COLO668 (cell line): Measurements from ENCODE around the gene SLC38A11.

Experiments used
- DNase-seq: peaks from one replicate; lab custom pipeline; 2025; ENCODE audit not compliant: unreplicated experiment; lab: John Stamatoyannopoulos, UW

The SLC38A11 gene

DNA sequence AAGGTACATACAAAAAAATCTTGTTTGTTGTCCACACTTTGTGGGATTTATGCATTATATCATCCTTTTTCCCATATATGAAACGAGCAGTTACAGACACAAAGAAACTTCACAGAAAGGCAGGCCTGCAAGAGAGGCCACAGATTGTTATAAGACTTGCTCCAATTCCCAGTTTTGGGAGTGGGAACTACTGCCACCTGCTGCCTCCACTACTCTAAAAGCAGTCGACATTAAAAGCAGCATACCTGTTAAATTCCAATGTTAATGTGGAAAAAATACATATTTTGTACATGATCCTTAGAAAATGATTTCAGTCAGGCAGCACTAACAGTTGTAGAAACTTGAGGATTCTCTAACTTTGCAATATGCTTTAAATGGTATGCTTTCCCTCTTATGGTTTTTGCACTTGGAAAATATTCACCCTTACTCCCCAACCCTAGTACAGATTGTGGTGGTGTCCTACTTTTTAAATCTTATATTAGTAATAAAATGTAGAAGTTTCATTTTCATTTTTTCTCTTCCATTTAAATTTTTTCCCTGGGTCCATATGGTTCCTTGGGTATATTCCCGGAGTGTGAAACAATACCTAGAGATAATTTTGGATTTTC, 37.9 kb downstream of the SLC38A11 start:
- DNase-seq: peak; percentile 23

DNA sequence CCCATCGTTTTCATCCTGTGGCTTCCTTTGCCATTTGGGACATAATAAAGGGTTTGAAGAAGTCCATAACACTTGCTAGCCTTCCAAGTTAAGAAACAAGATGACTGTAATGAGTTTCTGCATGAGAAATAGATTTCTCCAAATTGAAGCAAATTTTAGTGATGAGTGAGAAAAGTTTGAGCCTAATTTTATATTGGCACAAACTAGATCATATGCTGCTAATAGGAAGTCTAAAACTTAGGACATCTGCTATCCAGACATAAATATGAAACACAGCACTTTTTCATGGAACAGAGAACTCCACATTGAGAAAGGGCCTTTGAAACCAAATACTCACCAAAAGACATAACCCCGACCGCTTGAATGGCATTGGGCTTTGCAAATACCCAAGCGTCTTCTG, 39.8 kb downstream of the SLC38A11 start:
- no peak for DNase-seq

DNA sequence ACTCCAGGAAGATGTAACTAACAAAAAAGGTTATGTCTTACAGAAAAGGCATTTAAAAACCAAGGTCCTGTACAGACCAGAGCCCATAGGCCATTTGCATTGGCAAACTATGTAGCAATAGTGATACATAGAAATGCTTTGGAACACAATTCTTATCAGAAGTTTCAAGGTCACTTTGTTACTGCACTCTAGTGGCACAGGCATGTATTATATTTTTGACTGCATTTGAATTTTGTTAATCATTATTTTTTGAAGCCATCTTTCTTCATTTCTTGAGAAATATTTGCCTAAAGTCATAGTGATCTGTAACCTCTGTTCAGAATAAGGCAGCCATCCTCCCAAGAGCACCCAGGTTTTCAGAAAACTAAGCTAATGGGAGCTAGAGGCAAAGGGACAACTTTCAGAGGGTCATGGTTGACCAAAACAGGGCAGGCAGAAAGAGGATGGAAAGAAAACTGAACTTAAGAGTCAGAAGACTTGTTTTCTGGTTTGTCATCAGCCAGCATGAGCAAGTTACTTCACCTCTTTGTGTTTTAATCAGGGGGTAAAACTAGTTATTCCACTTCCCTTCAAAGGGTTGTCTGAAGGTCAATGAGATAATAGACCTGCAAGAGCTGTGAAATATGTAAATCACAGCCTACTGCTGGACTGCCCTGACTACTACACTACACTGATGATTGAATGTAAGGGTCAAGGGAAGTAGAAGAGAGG, 41.5 kb downstream of the SLC38A11 start:
- no peak for DNase-seq

- no peak for DNase-seq
Observed at GRCh38 chr2:164913011-164913410, 42.3 kb downstream of the SLC38A11 start.

DNA sequence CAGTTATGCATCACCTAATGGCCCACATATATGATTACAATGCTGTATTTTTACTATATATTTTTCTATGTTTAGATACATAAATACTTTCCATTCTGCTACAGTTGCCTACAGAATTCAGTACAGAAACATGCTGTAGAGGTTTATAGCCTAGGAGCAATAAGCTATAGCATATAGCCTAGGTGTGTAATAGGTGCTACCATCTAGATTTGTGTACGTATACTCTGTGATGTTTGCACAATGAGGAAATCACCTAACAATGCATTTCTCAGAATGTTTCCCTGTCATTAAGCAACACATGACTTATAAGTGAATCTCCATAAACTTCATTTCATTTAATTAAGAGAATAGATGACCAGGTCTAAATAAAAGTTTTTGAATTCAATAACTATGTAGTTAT, 43.5 kb downstream of the SLC38A11 start:
- DNase-seq: no peak

DNA sequence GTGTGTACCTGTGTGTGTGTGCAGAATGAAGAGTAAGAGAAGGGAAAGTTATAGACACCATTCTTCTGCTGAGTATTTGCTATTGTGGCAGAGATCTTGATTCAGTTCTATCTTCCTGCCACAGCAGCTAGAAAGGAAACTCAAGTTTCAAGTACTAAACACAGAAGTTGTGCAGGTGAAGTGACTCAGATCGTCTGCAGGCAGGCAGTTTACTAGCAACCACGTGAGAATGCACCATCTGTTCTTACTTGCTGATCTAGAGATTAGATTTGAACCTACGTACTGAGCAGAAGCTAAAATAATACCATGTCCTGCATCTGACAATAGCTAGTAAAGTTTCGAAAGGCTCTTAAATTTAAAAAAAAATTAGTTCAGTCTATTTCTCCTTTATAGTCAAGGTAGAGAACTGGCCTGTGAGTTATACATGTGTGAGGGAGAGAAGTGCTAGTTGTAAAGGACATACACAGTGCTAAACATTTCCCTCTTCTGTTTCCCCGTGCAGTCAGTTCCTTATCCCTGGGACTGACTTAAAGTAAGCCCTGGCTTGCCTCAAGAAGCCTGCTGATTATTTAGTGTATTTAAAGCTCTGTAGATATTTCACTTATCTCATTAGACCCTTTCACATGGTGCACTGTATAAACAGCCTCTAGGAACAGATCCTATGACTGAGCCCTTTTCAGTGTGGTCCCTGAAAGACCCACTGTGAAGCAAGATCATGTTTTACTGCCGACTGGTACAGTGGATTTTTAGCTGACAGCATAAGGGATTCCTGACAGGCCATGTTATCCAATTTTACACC, 45.0 kb downstream of the SLC38A11 start:
- no peak for DNase-seq

- no peak for DNase-seq
Observed at GRCh38 chr2:164906947-164907346, 48.4 kb downstream of the SLC38A11 start.

DNA sequence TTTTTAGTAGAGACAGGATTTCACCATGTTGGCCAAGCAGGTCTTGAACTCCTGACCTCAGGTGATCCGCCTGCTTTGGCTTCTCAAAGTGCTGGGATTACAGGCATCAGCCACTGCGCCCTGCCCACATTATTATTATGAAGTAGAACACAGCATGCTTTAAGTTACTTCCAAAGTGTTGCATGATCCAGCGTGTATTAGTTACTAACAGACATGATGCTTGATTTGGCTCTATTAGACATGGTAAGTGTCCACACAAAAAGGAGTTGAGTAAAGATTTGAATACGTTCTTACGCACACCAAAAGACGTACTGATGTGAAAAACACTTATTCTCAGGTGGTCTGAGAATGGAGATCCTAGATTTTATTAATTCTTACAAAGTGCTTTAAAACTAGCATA, 50.0 kb downstream of the SLC38A11 start:
- no peak for DNase-seq

GRCh38 chr2:164903951-164904350, 51.4 kb downstream of the SLC38A11 start:
- DNase-seq: no peak

- no peak for DNase-seq
Observed at GRCh38 chr2:164903204-164903603, 52.1 kb downstream of the SLC38A11 start.

GRCh38 chr2:164899121-164899520, 56.2 kb downstream of the SLC38A11 start:
- DNase-seq: no peak

GRCh38 chr2:164898475-164898874, 56.9 kb downstream of the SLC38A11 start:
- DNase-seq: no peak

DNA sequence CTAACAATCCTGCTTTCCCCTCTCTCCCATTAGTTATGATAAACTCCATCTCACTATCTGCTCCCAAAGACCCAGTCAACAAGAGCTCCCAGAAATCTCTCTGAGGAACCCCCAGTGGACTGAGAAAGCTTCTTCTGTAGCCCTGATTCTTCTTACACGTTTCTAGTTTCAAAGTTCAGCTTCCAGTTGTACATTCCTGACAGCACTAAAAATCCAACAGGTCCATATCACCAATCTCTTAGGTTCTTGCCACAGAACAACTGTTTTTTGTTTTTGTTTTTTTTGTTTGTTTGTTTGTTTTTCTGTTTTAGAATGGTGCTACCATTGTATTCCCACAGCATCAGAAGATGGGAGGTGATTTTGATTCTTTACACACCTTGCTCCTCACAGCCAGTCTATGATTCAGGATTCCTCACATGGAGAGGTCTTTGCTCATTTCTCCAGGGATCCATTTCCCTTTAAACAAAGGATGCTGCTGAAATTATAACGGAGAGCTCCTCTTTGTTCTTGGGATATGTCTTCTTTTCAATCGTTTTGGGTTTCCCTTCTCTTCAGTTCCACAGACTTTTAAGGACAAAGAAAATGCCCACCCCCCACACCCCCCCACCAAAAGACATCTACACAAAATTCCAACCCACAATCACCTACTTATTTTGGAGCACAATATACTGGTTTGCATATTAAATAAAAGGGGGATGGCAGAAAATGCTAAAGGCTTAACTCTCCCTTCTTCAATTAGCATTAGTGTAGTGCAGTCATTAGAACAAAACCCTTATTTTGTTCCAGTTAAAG, 57.7 kb downstream of the SLC38A11 start:
- DNase-seq: no peak

DNA sequence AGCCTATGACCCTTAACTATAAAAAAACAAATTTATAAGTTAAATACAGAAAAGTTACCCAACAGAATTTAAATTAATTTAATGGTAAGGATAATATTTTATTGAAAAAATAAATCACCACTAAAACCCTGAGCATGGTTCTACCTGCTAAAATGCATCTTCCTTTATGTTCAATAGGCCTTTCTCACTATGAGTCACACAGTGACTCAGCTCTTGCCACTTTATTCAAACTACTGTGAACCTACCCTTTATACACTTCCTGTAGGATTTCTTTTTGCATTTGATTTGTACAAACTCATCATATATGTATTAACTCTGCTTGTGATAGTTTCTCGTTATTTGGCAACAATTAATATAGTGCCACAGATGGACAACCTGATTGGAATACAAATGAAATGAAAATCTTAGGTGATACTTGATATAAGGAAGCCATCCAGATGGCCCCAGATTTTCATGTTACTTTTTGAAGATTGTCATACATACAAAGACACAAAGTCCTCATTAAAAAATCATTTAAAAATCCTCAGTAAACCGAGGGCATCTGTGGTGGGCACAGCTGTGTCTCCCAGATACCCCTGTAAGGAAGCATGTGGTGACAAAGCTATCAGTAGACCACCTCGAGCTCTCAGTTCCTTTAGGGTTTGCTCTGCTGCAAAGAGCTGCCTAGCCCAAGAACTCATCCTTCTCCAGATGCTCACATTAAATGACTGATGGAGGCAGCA, 58.5 kb downstream of the SLC38A11 start:
- no peak for DNase-seq

DNA sequence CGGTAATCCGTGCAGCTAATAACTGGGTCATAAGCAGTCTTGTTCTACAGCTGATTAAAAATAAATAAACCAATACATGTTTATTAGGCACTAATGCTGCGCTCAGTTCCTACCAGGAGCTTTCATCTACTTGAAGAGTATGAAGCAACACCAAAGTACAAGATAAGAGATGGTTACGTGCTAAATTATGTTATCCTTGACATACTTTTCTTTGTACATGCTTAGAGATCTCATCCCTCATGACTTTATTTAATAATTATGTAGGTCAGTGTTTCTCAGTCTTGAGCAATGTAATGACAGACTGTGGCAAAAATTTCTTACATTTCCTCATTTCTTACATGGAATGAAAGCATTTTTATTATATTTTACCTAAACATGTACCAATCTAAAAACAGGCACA, 59.1 kb downstream of the SLC38A11 start:
- no peak for DNase-seq

GRCh38 chr2:164891460-164891859, 63.9 kb downstream of the SLC38A11 start:
- DNase-seq: no peak

DNA sequence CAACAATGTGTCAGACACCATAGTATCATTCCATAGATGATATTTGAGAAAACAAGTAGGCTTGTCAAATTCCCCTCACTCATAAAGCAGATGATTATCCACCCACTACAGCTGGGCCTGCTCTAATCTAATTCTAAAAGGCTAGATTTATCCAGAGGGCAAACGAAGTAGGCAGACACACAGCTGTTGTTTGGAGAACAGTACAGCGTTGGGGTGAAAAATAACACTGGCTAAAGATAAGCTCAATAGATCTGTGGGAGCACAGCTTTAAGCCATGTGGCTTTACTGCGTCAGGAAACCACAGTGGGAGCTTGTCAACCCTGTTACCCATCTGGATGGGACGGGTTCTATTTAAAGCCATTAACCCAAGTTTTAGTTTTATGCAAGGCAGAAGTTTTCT, 64.8 kb downstream of the SLC38A11 start:
- DNase-seq: no peak

DNA sequence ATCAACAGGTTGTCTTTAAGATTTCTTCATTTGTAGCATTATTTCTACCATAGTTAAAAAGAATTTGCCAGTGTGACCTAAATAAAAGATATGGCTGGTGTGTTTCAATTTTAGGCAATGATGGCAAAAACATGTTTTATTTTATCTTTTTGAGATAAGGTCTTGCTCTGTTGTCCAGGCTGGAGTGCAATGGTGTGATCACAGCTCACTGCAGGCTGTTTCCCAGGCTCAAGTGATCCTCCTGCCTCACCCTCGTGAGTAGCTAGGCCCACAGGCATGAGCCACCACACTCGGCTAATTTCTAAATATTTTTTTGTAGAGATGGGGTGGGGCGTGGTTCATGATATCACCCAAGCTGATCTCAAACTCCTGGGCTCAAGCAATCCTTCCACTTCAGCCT, 66.7 kb downstream of the SLC38A11 start:
- DNase-seq: no peak

DNA sequence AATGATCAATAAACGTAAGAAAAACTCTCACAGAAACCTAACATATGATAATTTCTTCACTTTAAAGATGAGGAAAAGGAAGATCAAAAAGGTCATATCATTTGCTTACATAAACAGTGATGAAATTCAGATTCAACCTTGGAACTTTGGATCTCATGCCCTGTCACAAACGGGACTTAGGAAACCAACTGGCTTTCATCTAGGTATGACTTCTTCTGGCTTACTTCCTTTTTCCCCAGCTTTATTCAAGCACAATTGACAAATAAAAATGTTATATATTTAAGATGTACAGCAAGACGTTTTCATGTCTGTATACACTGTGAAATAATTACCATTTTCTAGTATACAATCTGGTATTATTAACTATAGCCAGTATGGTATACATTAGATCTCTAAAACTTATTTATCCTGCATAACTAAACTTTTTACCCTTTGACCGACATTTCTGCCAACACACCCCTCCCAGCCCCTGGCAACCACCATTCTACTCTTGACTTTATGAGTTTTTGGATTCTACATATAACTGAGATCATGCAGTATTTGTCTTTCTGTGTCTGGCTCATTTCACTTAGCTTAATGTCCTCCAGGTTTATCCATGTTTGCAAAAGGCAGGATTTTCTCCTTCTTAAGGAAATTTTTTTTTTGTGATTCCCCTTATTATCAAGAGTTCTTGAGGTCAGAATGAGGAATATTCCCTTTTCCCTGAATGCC, 67.7 kb downstream of the SLC38A11 start:
- no peak for DNase-seq

DNA sequence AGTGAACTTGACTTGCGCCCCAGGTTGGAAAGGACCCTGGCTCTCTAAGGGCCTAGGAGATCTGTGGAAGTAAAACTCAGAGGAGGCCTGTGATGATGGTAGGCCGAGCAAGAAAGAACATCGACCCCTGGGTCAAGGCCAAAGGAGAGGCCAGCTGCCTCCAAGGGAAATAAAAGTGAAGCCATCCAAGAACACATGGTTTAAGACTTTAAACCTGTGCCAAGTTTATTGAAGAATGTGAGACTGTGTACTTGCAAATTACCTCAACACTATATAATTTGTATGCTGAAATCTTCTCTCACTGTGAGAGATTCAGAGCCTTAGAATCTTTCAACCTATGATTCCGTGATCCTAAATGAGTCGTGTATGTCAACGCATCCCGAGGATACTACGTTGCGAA, 73.0 kb downstream of the SLC38A11 start:
- no peak for DNase-seq
